ENCODE measurements around the gene FJX1.

Gene FJX1

GRCh38 chr11:35617687-35618496 is at the start of gene FJX1:
Gene FJX1, plus strand, starts transcription at chr11:35618460. Its CDS starts 177 bp downstream, at chr11:35618637.
- no peak for DNase-seq

GRCh38 chr11:35571696-35572095 is 46.6 kb upstream of the FJX1 start:
- no peak for DNase-seq

- DNase-seq = no peak
These were observed 38.5 kb upstream of the FJX1 start for GRCh38 chr11:35579557-35580396.

- DNase-seq = no peak
These were observed 37.9 kb upstream of the FJX1 start for GRCh38 chr11:35580397-35580781.

GRCh38 chr11:35582033-35582432 is 36.2 kb upstream of the FJX1 start:
- DNase-seq = no peak

GRCh38 chr11:35583126-35583525 is 35.1 kb upstream of the FJX1 start:
- DNase-seq = no peak

GRCh38 chr11:35583843-35584242 is 34.4 kb upstream of the FJX1 start:
- no peak for DNase-seq

GRCh38 chr11:35584321-35584720 is 33.9 kb upstream of the FJX1 start:
- DNase-seq = no peak

- DNase-seq = no peak
These were observed 32.8 kb upstream of the FJX1 start for GRCh38 chr11:35585416-35585815.

- DNase-seq = no peak
These were observed 32.0 kb upstream of the FJX1 start for GRCh38 chr11:35586222-35586621.

GRCh38 chr11:35587972-35588371 is 30.3 kb upstream of the FJX1 start:
- DNase-seq = no peak

GRCh38 chr11:35588627-35589026 is 29.6 kb upstream of the FJX1 start:
- DNase-seq = no peak

- DNase-seq = no peak
These were observed 29.0 kb upstream of the FJX1 start for GRCh38 chr11:35589281-35589680.

- no peak for DNase-seq
These were observed 27.8 kb upstream of the FJX1 start for GRCh38 chr11:35590412-35590811.

- DNase-seq = no peak
These were observed 25.1 kb upstream of the FJX1 start for GRCh38 chr11:35593143-35593542.

GRCh38 chr11:35594680-35595079 is 23.6 kb upstream of the FJX1 start:
- no peak for DNase-seq

- DNase-seq = no peak
These were observed 19.8 kb upstream of the FJX1 start for GRCh38 chr11:35598254-35599125.

GRCh38 chr11:35600331-35600838 is 17.9 kb upstream of the FJX1 start:
- DNase-seq = no peak

GRCh38 chr11:35602160-35602793 is 16.0 kb upstream of the FJX1 start:
- DNase-seq = no peak

GRCh38 chr11:35602979-35603378 is 15.3 kb upstream of the FJX1 start:
- DNase-seq = no peak

- no peak for DNase-seq
These were observed 12.6 kb upstream of the FJX1 start for GRCh38 chr11:35605706-35606105.

GRCh38 chr11:35606206-35606605 is 12.1 kb upstream of the FJX1 start:
- no peak for DNase-seq
